ENCODE results near the gene RFWD3. TPM values are rescaled to one million over a fixed set of nuclear protein-coding genes. Genes with fewer than 3 reads are reported as not detected.

Gene RFWD3
- total RNA-seq, 4 donors from 2014 or later = 22.6 to 31.1 (median 29.8) TPM

GRCh38 chr16:74611721-74612120 is 55.0 kb downstream of the RFWD3 start:
- 77% methylated on average over 1 of the region's 1 CpG for WGBS
- H3K4me3 ChIP-seq = no peak overlapping the region
- H3K27me3 ChIP-seq = no peaks in the 10 kb centered on the region
- no peaks in the 10 kb centered on the region for H3K36me3 ChIP-seq
- H3K27ac ChIP-seq = no peak overlapping the region
- DNase-seq (ENCODE audit: low spot score in 2 of 2) = no peak
- peaks cover 10% of the 10 kb centered on the region for H3K4me1 ChIP-seq
- H3K9me3 ChIP-seq = no peaks in the 10 kb centered on the region
- no peak for TF ChIP-seq POLR2A (IDR thresholded peaks at IDR 0.05)
- no peak for TF ChIP-seq POLR2AphosphoS5 (IDR thresholded peaks at IDR 0.05)
- no peak for TF ChIP-seq CTCF (IDR thresholded peaks at IDR 0.05)
- TF ChIP-seq EP300 (IDR thresholded peaks at IDR 0.05) = no peak

GRCh38 chr16:74608944-74609343 is 57.7 kb downstream of the RFWD3 start:
- no peak overlapping the region for H3K27ac ChIP-seq
- H3K4me1 ChIP-seq = peaks cover 32% of the 10 kb centered on the region
- 63% methylated on average over 6 of the region's 6 CpGs for WGBS

GRCh38 chr16:74608381-74608780 is 58.3 kb downstream of the RFWD3 start:
- Histone ChIP-seq H3K27me3 (no peaks in the 10 kb centered on the region), H3K27ac (no peak overlapping the region), H3K9me3 (no peaks in the 10 kb centered on the region), H3K4me1 (peaks cover 33% of the 10 kb centered on the region), H3K4me3 (no peak overlapping the region), H3K36me3 (no peaks in the 10 kb centered on the region)
- no peak for TF ChIP-seq CTCF (IDR thresholded peaks at IDR 0.05)
- TF ChIP-seq EP300 (IDR thresholded peaks at IDR 0.05) = no peak
- TF ChIP-seq POLR2A (IDR thresholded peaks at IDR 0.05) = no peak
- TF ChIP-seq POLR2AphosphoS5 (IDR thresholded peaks at IDR 0.05) = no peak
- WGBS = 71% methylated on average over 6 of the region's 6 CpGs
- DNase-seq (ENCODE audit: low spot score in 2 of 2) = peak in 1 of 2 donors; percentile 33

More at GRCh38 chr16:74608944-74609343, 57.7 kb downstream of the RFWD3 start:
- Histone ChIP-seq H3K36me3 (no peaks in the 10 kb centered on the region), H3K4me3 (no peak overlapping the region), H3K27me3 (no peaks in the 10 kb centered on the region), H3K9me3 (no peaks in the 10 kb centered on the region)
- TF ChIP-seq POLR2A (IDR thresholded peaks at IDR 0.05) (no peak), CTCF (IDR thresholded peaks at IDR 0.05) (no peak), POLR2AphosphoS5 (IDR thresholded peaks at IDR 0.05) (no peak), EP300 (IDR thresholded peaks at IDR 0.05) (no peak)
- DNase-seq (ENCODE audit: low spot score in 2 of 2) = no peak

- Histone ChIP-seq H3K4me1 (peaks cover 33% of the 10 kb centered on the region), H3K4me3 (no peak overlapping the region), H3K9me3 (no peaks in the 10 kb centered on the region), H3K36me3 (no peaks in the 10 kb centered on the region), H3K27me3 (no peaks in the 10 kb centered on the region), H3K27ac (no peak overlapping the region)
- no peak for TF ChIP-seq EP300 (IDR thresholded peaks at IDR 0.05)
- no peak for TF ChIP-seq CTCF (IDR thresholded peaks at IDR 0.05)
- no peak for TF ChIP-seq POLR2A (IDR thresholded peaks at IDR 0.05)
- TF ChIP-seq POLR2AphosphoS5 (IDR thresholded peaks at IDR 0.05) = no peak
- DNase-seq (ENCODE audit: low spot score in 2 of 2) = peak in 1 of 2 donors; percentile 55
- WGBS = 85% methylated on average over 6 of the region's 6 CpGs
Measured at GRCh38 chr16:74607962-74608356, 58.7 kb downstream of the RFWD3 start.

- H3K27ac ChIP-seq = peak overlapping the region; percentile 96
- peak overlapping the region; percentile 97 for H3K4me3 ChIP-seq
- TF ChIP-seq POLR2AphosphoS5 (IDR thresholded peaks at IDR 0.05) (no peak), POLR2A (IDR thresholded peaks at IDR 0.05) (no peak), CTCF (IDR thresholded peaks at IDR 0.05) (no peak), EP300 (IDR thresholded peaks at IDR 0.05) (no peak)
- no peaks in the 10 kb centered on the region for H3K36me3 ChIP-seq
- peaks cover 33% of the 10 kb centered on the region for H3K4me1 ChIP-seq
- no peaks in the 10 kb centered on the region for H3K27me3 ChIP-seq
- no peaks in the 10 kb centered on the region for H3K9me3 ChIP-seq
- WGBS = 17% methylated on average over 14 of the region's 14 CpGs
- no peak for DNase-seq (ENCODE audit: low spot score in 2 of 2)
Measured at GRCh38 chr16:74607310-74607961, 59.2 kb downstream of the RFWD3 start.
